GM21717 (cell line): Measurements from ENCODE around the gene C1QTNF6.
A peak's percentile ranks its signal among the peaks of the same experiment; 100 is the strongest.

ENCODE experiments used
- ATAC-seq: cut with Tn5 transposase; IDR thresholded peaks from one replicate; pipeline ENCODE4 v1.9.1; 2021; ENCODE audit warnings: mild to moderate bottlenecking, moderate library complexity; ENCODE audit not compliant: unreplicated experiment

C1QTNF6 gene

DNA sequence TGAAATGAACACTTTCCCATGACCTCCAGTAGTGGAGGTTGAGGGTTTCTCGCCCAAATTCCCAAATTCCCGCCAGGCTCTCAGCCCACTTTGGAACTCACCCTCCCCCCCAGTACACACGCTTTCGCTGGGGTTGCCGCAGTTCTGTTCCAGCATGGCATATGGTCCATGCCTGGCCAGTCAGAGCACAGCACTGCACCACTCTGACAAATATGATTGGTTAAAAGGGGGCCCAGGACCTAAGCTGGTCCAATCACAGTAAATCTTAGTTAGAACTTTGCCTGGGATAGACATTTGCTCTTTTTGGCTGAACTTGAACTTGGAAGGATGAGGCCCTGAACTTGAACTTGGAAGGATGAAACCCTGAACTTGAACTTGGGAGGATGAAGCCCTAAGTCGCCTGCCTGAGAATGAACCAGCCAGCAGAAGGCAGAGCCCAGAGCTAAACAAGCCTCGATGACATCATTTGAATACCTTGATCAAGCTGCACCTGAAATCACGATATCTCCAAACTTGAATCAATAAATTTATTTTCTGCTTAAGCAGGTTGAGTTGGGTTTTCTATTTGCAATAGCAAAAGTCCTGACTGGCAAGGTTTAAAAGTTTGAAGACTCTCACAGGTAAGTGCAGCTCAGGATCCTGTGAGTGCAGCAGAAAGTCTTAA is 36.8 kb upstream of the C1QTNF6 start:
- no peak for ATAC-seq

DNA sequence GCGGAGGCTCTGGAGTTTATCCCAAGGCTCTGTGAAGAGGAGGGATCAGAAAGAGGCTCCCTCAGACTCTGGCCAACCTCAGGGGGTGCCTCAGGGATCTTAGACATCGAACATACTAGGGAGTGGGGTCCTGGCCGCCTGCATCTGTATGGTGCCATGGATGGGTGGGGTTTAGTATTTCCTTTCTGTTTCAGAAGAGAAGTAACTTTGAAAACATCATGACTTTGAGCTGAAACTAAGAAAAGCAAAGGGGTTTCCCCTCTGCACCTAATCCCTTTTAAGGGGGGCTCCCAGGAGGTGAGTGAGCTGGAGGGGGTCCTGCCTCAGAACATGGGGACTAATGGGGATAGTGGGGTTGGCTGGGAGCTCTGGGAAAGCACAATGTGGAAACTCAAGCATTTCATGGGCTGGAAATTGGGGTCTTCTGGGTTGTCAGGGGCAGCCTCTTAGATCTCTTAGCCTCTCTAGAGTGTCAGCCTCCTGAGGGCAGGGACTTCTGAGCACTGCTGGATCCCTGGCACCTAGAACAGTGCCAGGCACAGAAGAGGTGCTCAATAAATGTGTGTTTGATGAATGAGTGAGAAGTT is 36.0 kb upstream of the C1QTNF6 start:
- ATAC-seq, result no peak

DNA sequence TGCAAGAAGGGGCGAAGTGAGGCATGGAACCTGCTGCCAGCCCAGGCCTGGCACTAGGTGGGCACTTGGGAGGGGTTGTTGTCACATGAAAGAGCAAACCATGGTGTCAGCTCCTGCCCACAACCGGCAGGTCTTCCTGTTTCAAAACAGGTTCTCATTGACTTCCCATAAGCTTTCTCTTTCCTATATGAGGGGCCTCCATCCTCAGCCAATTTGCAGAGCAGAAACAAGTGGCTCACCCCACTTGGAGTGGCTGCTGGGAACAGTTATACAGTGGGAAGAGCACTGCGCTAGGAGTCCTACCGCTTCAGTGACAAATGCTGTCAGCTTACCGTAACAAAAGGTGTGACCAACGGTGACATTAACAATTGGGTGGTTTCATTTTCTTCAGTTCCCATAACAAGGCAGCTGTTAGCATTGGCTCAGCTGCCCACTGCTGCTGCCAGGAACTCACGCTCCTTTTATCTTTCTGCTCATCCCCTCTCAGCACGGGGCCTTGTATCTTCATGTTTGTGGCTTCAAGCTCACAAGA is 34.5 kb upstream of the C1QTNF6 start:
- ATAC-seq, result no peak

DNA sequence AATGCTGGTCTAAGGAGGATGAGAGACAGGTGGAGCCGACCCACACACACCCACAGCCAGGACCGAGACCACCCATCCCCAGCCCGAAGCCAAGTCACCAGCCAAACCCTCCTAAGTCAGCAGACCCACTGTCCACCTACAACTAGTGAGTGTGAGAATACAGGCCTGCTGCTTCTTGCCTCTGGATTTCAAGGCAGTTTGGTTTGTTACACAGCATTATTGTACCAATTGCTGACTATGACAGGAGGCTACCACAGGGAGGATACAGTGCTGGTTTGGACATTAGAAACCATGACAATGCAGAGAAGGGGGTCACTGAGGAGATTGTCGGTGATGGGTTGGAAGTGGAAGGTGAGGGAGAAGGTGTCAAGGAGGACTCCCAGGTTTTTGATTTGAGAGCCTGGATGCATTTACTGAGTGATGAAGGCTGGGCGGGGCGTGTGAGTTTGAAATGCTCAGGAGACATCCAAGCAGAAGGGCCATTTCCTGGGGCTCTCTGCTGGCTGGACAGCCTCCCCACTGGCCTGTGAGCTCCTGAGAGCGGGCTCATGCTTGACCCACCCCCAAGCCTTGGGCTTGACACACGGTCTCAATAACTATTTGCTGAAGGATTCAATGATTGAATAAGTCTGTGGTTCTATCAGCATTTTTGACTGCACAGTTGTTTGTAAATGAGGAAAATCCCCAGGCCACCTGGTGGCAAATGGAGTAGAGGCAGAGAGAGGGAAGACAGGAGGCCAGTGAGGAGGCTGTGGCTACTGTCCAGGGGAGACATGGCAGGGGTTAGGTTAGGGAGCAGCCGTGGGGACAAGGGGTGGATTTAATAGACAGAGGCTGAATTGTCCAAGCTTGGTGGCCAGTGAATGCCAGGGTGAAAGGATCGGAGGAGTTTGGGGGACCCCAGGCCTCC is 33.6 kb upstream of the C1QTNF6 start:
- ATAC-seq, result no peak

DNA sequence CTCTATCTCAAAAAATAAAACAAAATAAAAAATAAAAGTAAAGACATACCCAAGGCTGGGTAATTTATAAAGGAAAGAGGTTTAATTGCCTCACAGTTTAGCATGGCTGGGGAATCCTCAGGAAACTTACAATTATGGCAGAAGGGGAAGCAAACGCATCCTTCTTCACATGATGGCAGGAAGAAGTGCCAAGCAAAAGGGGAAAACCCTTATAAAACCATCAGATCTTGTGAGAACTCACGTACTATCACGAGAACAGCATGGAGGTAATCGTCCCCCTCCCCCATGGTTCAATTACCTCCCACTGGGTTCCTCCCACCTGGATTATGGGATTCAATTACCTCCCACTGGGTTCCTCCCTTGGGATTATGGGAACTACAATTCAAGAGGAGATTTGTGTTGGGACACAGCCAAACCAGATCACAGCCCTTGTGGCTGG is 32.5 kb upstream of the C1QTNF6 start:
- ATAC-seq, result no peak

DNA sequence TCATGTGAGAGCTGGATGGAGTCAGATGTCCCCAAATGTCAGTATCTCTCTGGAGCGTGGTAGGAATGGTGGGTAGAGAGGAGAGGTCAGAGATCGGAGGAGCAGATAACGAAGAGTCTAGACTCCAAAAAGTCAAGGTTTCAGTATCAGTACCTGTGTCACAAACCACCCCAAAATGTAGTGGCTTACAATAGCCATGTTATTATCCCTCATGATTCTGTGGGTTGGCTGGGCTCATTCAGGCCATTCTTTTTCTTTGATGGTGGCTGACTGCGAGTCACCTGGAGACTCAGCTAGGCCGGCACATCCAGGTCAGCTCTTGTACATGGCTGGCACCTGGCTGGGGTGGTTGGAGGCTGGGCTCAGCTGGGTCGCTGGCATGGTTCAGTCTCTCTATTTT is 31.5 kb upstream of the C1QTNF6 start:
- no peak for ATAC-seq

DNA sequence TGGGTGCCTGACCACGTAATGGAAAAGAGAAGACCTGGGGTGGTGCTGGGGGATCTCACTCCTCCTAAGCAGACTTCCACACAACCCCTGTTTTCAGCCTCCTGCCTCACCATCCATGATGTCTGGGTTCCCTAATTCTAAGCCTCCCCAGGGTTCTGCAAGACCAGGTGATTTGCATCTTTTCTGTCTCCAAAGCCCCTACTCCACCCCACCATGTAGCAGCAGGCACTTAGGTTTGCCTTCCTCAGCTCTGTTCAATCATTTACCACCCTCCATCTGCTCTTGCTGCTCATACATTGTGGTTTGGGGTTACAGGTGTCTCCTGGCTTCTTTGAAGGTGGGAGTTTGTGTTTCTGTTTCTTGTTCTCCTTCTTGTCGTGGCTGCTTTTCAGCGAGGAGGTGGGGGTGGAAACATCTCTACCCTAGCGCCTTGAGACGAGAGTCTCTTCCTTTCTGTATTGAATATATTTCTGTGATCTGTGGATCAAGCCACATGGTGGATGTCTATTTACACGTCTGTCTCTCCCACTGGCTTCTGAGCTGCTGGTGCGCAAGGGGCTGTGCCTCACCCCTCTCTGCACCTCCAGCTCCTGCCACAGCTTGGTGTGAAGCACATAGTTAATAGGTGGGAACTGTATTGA is 30.8 kb upstream of the C1QTNF6 start:
- peak; percentile 57 for ATAC-seq

DNA sequence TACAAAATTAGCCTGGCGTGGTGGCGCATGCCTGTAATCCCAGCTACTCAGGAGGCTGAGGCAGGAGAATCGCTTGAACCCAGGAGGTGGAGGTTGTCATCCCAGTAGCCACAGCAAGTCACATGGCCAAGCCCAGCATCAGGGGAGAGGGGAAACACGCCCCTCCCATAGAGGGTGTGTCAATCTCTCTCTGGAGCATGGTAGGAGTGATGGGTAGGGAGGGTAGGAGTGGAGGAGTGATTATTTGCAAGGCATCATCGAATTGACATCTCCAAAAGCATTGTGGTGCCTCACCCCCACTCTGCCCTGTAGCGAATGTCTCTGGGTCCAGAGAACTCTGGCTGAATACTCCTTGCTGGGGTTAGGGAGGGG is 30.3 kb upstream of the C1QTNF6 start:
- no peak for ATAC-seq

DNA sequence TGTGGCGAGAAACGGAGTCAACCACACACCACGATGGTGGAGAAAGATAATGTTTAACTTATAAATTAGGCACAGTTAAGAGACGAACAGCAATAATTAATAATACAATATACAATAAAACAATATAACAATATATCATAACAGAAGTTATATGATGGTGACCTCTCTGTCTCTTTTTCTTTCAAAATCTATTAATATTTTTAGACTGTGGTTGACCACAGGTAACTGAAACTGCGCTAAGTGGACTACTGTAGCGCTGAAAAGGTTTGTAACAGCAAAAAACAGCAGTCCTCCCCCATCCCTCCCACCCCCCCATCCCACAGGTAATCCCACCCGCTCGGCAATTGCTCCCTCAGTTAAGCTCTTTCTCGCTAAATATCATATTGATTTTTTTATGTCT is 27.8 kb upstream of the C1QTNF6 start:
- no peak for ATAC-seq

DNA sequence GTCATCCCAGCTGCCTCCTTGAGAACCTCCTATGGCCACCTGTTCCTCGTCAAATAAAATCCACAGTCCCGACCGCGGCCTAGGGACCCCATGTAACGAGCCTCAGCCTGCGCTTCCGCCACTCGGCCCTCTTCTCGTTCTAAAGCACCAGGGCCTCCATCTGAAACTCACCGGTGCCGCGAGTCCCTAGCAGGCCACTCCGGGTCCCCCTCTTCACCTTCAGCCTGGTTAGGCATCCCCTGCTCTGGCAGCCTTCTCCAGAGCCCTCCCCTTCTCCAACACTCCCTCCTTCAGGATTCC is 26.6 kb upstream of the C1QTNF6 start:
- no peak for ATAC-seq

DNA sequence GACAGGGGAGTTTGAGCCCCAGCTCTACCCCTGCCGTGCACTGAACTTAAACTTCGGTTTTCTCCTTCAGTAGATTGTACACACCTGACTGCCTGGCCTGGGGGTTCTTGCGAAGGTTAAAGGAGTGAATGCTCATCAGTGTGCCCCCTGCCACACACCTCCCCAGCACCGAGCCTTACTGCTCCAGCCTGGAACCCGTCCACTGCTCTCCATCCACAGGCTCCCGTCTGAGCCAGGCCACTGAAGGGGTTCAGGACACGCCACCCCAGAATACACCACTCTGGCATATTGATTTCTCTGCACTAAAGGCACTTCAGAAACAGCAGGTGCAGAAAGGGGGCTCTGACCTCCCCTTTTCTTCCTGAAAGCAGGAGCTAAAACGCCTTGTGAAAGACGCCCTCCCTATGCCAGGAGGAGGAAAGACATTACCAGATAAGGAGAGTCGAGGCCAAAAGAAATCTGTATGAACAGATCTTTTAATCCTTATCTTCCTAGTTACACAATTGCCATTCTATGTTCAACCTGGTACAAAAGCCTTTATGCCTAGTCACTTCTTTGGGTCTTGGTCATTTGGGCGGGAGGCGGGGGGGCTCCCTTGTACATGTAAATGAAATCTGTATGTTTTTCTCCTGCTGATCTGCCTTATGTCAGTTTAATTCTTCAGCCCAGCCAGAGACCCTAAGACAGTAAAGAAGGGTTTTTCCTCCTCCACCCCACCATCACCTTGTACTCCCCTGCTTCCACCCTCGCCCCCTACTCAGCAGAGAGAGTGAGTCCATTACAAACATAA is 26.1 kb upstream of the C1QTNF6 start:
- no peak for ATAC-seq

DNA sequence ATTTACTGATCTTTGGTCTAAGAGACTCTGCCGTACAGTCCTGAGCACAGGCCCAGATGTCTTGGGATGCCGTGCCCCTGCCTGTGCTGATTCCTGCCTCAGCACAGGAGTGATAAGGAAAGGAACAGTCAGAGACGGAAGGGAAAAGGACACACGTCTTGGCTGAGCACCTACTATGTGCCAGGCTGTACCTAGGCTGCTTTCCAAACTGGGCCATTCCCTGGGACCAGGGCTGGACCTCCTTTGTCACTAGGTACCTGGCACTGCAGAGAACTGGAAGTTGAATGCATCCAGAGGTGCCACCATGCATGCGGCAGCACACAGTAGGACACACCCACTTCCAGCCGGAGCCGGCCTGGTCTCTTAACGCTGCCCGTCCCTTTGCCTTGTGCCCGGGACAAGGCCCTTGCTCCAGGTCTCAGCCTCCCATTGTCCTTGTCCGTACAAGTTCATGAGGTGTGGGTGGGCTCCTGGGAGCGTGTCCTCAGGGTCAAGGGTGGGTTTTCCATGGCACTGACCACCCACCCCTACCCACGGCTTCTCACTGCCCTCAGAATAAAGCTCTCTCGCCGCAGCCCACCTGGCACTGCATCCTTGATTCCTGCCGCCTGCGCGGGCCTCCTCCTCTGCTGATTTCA is 25.3 kb upstream of the C1QTNF6 start:
- ATAC-seq, result no peak

DNA sequence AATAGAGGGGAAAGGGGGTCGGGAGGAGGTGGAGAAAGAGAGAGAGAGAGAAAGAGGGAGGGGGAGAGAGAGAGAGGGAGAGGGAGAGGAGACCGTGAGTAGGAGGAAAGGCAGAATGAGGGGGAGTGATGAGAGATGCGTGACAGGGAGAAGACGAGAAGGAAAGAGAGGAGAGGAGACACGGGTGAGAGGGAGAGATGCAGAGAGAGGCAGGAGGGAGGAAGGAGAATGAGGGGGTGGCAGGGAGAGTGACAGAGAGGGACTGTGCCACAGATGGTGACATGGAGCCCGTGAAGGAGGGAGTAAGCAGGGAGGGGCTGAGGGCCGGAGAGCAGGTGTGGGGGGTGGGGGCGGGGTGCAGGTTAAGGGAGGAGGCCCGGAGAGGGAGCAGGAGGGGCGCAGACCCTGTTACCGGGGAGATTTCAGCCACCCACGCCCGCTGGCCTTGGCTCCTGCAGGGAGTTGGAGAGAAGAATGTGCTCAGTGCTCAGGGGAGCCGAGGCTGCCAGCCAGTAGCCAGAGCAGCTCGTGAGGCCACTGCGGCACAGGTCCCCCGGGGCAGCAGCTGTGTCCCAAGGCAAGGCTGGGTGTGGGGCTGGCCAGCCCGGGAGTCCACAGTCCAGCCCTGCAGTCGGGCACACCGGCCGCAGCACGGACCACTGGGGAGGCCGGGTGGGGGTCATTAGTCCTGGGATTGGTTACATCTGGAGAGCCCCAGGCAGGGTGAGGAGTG is 24.3 kb upstream of the C1QTNF6 start, which contains the start of gene SSTR3:
SSTR3 (minus strand) TSS at position 304 of the 733 bp plus-strand sequence. CDS start 4,674 bp downstream, outside the sequence.
- no peak for ATAC-seq

DNA sequence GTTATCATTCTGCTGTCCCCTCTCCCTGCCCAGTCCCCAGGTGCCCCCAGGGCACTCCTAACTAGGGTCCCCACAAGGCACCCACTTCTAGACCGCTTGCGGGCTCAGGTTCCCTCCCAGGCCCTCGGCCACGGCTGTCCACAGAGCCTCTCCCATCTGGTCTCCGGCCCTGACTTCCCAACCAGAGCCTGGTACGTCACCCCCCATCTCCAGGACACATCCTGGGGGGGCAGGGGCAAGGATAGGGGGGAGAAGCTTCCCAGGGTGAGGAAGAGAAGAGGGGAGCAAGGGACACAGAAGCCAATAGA is 23.8 kb upstream of the C1QTNF6 start:
- ATAC-seq, result no peak

DNA sequence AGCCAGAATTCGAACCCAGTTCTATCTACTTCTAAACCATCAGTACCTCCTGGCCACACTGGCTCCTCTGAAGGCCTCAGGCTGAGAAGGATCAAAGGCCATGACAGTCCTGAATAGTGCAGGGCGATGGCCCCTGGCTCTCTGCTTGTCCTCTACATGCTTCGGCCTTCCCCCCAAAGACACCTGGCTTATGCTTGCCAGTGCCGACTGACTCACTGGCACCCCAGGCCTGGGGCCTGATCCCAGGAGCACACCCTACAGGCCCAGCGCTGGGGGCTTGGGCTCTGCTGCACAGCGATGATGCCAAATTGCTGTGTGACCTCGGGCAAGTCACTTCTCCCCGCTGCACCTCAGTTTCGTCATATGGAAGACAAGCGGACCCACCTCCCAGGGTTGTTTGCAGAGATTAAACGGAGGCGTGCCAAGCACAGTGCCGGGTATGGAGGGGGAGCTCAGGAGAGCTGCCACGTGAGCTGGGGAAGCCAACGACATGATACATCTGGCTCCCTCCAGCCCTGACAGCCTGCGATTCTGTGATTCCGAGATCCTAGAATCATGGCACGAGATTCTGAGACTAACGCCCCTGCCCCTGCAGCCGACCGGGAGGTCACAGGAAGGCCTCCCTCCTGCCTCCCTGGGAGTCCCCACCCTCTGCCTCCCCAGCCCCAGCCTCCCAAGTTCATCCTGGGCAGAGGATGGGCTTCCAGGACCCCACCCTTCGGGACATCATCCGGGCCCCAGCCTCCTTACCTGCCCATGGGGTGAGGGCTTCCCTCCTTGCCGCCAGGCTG is 23.2 kb upstream of the C1QTNF6 start:
- ATAC-seq, result no peak

DNA sequence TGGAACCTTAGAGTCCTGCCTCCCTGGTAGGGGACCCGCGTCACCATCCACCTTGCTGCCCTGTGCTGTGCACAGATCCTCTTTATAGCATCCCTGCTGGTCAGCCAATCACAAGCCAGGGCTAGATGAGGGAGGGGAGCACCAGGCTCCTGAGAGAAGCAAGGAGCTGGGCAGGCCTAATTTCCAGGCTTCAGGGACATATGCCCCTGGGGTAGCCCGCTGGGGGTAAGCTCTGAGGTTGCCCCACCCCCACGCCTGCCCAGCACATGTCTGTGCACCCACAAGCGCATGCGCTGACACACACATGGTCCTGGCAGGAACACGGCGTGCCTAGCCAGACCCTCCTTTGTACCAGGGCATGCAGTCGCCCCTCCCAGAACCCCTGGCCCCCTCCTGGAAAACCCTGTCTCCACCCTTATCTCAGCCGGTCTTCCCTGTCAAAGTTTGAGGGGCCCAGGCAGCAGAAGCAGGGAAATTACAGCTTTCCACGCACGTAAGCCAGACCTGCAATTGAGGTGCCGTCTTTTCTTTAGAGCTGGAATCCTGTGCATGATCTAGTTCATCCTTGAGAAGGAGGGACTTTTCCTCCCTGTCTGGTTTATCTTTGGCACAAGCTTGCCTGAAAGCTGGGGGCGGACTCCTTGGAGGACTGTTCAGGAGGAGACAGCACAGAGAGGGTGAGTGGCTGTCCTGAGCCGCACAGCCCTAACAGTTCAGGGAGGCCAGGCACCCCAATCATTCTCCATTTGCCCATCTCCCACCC is 22.2 kb upstream of the C1QTNF6 start:
- ATAC-seq, result no peak

DNA sequence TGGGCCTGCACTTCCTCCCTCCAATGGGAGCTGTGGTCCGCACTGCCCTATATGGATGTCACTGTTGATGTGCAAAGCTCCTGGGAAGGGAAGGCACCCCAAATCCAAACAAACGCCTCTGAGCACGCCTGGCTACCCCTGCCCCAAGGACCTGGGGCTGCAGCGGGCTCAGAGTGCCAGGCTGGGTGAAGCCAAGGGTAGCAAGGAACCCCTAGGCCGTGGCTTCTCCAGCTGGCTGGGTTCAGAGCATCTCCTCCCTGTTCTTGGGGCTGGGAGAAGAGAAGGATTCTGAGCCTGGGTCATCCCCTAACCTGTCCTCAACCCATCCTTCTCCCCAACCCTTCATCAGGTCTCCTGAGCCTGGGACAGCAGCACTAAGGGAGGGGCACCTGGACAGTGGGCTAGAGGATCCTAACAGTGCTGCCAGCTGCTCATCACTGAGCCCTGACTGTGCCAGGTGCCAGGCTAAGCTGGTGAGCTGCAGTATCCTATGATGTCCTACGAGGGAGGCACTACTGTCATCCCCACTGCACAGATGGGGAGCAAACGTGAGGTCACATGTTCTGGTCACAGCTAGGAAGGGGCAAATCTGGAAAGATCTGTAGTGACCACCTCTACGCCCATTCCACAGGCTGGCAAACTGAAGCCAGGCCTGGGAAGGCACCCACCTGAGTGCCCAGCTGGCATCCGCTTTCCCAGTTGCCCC is 21.2 kb upstream of the C1QTNF6 start:
- ATAC-seq, result no peak
